ENCODE results near the gene ACO1.

DNA sequence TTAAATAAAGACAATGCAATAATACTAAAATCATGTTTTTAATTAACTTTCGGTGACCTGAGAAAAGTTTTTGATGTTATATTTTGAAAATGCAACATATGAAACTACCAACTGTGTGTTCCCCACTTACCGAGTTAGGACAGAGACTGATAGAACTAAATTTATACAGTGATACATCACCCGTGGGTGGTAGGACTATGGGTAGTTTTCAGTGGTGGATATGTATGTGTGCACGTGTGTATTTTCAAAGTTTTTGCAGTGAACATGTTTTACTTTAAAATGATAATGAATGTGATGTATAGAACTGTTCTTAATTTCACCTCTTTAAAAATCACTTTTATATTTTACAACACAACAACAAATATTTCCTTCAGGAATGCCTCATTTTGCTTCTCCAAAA is 25.0 kb upstream of the ACO1 start:
- no peak for TF ChIP-seq EZH2 (IDR thresholded peaks at IDR 0.05; ENCODE audit: insufficient read depth, poor library complexity, severe bottlenecking)
- no peak for TF ChIP-seq EZH2phosphoT487 (IDR thresholded peaks at IDR 0.05; ENCODE audit: insufficient read depth, low read depth)

Measured in GM23248 (cell line).